HG03159 (cell line): ENCODE data around the gene AP2A1.
A peak's percentile ranks its signal among the peaks of the same experiment; 100 is the strongest.
"Not testable (repeated sequence)": the region's sequence is repeated elsewhere in the genome, so short reads cannot be mapped to it uniquely, and the experiment has no call there.

ENCODE experiments used
- ATAC-seq: cut with Tn5 transposase; IDR thresholded peaks from one replicate; pipeline ENCODE4 v1.9.1; 2021; ENCODE audit warnings: mild to moderate bottlenecking, moderate library complexity; ENCODE audit not compliant: unreplicated experiment

The AP2A1 gene

DNA sequence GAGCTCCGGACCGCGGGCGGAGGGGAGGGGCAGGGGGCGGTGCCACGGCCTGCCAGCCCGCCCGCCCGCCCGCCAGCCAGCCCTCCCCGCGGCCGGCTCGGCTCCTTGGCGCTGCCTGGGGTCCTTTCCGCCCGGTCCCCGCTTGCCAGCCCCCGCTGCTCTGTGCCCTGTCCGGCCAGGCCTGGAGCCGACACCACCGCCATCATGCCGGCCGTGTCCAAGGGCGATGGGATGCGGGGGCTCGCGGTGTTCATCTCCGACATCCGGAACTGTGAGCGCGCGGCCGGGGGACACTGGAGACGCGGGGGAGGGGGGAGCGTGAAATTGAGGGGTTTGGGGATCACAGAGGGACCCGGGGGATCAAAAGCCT is at the start of gene AP2A1:
Gene AP2A1 (plus strand): TSS at position 72 of the 370 bp plus-strand sequence. CDS start 133 bp downstream, at position 205.
- peak; percentile 8 for ATAC-seq

DNA sequence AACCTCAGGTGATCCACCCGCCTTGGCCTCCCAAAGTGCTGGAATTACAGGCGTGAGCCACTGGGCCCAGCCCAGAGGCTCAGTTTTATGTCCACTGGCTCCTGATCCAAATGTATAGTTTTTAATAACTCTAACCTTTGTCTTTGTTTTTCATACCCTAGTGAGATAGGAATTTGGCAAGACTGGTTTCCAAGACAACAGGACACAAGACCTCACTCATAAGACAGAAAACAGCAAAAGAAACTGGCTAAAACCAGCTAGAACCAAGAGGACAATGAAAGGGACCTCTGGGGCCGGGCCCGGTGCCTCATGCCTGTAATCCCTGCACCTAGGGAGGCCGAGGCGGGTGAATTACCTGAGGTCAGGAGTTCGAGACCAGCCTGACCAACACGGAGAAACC is 48.3 kb upstream of the AP2A1 start:
- no peak for ATAC-seq

- ATAC-seq, result no peak
Observed at GRCh38 chr19:49718991-49719390, 47.8 kb upstream of the AP2A1 start.

DNA sequence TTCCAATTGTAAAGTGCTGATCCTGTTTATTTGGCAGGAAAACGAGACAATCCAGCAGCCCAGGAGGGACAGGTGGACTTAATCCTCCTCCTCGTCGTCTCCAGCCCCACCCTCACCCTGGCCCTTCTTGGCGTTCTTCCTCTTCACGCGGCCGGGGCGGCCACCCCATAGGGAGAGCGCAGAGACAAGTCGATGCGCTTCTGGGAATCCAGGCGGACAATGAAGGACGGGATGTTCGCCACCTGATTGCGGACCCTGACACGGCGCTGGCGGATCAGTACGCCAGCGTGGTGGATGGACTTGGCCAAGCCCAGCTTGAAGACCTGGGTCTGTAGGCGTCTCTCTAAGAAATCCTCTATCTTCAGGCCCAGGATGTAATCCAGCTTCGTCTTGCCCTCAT is 47.4 kb upstream of the AP2A1 start:
- not testable (repeated sequence) for ATAC-seq

DNA sequence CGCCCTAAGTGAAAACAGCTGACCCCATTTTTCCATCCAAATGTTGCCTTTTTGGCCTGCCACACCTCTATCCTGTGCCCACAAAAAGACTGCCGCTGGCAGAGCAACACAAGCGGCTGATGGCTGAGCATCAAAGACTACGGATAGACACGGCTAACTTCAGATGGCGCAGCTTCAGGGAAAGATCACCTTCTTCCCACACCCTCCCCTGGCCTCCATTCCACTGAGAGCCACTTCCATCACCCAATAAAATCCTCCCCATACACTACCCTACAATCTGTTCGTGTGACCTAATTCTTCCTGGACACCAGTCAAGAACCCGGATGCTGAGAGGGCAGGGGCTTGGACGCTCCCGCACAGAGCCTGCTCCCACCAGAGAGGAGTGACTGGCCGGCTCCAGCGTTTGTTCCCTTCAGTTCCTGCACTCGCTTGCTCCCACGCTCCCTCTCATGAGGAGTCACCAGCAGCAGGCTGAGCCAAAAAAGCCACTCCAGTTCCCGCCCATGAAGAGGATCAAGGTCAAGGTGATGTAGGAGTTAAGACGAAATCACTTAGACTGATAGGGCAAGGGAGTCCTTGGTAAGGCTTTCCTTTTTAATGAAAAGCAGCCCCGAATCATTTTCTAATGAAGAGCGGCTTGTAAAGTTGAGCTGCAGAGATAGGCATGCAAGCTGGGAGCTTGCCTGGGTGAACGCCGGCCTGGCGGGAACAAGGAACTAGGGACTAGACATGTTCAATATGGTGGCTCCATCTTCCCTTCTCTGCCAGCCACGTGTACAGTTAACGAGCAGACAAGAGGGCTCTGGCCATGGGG is 39.4 kb upstream of the AP2A1 start:
- ATAC-seq, result no peak

DNA sequence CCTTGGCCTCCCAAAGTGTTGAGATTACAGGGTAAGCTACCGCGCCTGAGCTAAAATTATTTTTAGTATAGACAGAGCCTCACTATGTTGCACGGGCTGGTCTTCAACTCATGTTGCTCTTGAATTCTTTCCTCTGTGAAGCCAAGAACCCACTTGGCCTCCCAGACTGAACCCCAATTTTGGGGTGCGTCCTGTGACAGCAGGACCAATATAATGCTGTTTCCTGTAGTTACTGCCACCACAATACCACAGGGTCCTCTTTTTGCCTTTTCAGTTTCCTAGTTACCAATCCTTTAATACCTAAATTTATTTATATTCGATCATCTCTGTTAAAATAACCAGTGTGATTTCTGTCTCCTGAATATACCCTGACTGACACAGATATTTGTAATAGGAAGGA is 36.6 kb upstream of the AP2A1 start:
- no peak for ATAC-seq

DNA sequence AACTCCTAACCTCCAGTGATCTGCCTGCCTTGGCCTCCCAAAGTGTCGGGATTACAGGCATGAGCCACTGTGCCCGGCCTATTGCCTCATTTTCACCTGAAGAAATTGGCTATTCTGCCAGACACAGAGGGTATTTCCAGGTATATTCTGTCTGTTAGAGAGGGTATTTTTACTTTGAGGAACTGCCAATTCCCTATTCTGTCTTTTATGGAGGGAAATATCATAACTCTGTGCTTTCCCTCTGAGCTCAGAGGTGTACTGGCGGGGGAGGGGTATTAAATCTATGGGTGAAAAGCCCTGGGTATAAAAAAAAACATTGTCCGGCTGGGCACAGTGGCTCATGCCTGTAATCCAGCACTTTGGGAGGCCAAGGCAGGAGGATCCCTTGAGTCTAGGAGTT is 28.5 kb upstream of the AP2A1 start:
- ATAC-seq, result no peak

- ATAC-seq, result no peak
Observed at GRCh38 chr19:49739098-49739497, 27.7 kb upstream of the AP2A1 start.

GRCh38 chr19:49739933-49740332 is 26.9 kb upstream of the AP2A1 start:
- ATAC-seq, result no peak

GRCh38 chr19:49741210-49741844 is 25.5 kb upstream of the AP2A1 start:
- ATAC-seq, result no peak

DNA sequence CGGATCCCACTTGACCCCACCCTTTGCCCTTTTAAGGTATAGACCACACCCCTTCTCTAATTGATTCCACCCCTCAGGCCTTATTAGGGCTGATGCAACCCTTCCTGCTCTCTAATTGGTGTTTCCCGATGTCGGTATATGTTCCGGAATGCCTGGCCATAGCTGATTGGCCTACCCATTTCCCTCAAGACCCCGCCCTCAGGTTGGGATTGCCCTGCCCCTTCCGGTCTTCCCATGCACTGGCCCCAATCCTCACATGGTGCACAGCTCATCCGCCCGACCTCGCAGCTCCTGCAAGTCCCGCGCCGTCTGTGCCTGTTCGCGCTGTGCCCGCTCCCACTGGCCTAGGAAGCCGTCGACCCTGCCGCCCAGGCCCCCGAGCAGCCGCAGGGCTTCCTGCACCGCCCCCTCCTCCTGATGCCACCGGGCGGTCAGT is 21.8 kb upstream of the AP2A1 start:
- ATAC-seq, result no peak

DNA sequence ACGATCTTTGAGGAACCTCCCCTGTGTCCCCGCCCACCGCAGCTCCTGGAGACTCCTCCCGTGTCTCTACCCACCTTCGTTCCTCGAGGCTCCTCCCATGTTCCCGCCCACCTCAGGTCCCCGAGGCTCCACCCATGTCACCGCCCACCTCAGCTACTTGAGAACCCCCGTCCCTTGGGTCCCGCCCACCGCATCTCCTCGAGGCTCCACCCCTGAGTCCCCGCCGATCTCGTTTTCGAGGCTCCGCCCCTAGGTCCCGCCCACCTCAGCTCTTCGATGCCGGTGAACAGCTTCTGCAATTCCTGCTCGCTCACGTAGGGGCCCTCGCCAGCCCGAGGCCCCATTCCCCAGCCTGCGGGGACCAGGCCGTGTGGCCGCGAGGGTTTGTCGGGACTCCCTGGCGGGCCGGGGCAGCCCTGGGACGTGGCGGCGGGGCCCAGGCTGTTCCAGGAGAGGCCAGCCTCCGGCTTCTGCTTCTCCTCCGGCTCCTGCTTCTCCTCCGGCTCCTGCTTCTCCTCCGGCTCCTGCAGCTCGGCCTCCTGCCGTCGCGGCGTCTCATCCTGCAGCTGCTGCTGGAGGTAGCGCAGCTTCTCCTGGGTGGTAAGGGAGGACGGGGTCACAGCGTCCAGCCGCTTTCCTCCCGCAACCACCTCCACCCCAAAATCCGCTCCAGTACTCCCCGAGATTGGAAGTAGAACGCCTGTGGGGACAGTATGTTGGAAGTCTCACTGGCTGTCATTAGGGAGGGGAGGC is 20.4 kb upstream of the AP2A1 start:
- no peak for ATAC-seq

- no peak for ATAC-seq
Observed at GRCh38 chr19:49749055-49749716, 17.6 kb upstream of the AP2A1 start.

DNA sequence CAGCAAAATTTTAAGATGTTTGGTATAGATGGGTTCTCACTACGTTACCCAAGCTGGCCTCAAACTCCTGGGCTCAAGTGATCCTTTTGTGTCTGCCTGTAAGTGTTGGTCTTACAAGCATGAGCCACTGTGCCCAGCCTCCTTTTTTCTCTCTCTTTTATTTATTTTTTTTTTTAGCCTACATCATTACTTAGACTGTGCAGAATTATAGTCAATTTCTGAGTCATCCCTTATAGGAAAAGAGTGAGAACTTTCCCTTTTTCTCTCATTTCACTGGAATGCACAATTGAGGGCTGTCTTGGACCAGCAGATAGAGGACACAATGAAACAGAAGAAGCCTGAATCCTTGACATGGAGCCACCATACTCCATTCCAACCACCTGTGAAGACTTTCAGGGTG is 17.0 kb upstream of the AP2A1 start:
- ATAC-seq, result no peak

GRCh38 chr19:49752701-49753100 is 14.1 kb upstream of the AP2A1 start:
- ATAC-seq, result no peak

GRCh38 chr19:49755956-49756355 is 10.8 kb upstream of the AP2A1 start:
- ATAC-seq, result no peak

DNA sequence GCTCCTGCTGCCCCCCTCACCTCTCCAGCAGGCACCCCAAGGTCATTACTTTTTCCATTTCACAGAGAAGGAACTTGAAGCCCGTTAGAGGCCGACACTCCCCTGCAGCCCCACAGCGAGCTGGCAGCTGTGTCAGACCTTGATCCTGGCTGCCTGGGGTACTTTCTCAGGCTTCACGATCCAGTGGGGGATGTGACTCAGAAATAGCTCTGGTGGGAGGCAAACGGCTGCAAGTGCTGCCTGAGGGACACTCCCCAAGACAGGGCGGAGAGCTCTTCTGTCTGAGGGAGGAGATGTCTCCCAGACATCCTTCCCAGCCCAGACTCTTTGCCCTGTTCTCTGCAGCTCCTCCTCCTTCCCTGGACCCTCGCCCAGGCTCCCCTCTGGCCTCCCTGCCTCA is 8.5 kb upstream of the AP2A1 start:
- ATAC-seq, result no peak

DNA sequence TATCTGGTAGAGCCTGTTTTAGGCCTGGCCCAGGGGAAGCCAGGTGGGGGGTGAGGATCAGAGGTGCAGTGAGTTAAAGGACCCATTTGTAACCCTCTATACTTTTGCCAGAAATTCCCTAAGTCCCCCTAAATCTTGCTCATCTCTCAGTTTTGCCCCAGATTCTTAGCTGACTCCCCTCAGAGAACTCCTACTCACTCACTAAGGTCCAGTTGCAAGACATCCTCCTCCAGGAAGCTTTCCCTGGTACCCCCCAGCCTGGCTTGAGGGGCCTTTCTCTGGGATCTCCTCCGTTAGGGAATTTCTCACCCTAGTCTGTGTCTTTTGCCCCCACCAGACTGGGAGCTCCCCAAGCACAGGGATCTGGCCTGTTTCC is 5.6 kb upstream of the AP2A1 start:
- ATAC-seq, result no peak

- ATAC-seq, result no peak
Observed at GRCh38 chr19:49761625-49762311, 5.0 kb upstream of the AP2A1 start.

DNA sequence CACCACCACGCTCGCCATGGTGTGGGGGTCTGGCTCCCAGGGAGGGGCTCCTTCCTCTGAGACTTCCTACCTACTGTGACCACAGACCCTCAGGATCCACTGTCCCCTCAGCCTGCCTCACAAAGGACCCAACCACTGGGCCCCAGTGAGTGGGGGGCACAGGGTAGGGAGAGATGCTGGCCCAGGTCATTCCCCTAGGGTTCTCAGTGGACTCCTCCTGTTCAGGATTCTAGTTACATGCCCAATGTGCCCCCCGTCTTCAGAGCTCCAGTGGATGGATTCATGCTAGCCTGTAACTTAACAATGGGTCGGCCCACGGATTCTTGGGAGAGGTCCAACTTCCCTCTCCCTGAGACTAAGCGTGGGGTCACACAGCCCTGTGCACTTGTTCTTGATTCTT is 3.6 kb upstream of the AP2A1 start, which contains the start of gene TSKS:
Gene TSKS (minus strand): TSS at position 77 of the 400 bp plus-strand sequence. CDS start 59 bp downstream, at position 18.
- no peak for ATAC-seq

- no peak for ATAC-seq
Observed at GRCh38 chr19:49764341-49764740, 2.5 kb upstream of the AP2A1 start.
